C4-2B (cell line): ENCODE results near the gene IGSF5.

Experiments used
- H3K27ac ChIP-seq: fragments of 450-650 bp; 2 replicates; pipeline ENCODE4 v1.5.1; 2017
- CTCF ChIP-seq: fragments of 450-650 bp; conservative IDR thresholded peaks from 2 replicates; pipeline ENCODE4 v1.5.1; 2017; ENCODE audit warnings: mild to moderate bottlenecking
- ZFX ChIP-seq: fragments of 450-650 bp; IDR thresholded peaks from 2 replicates; pipeline ENCODE4 v1.6.1; 2017

The IGSF5 gene

GRCh38 chr21:39724944-39725343 is 20.0 kb upstream of the IGSF5 start:
- no peak overlapping the region for H3K27ac ChIP-seq

GRCh38 chr21:39726133-39726532 is 18.9 kb upstream of the IGSF5 start:
- H3K27ac ChIP-seq, result no peak overlapping the region
- TF ChIP-seq CTCF, result peak; percentile 28
- TF ChIP-seq ZFX, result no peak

More at GRCh38 chr21:39724944-39725343, 20.0 kb upstream of the IGSF5 start:
- TF ChIP-seq ZFX, result no peak
- TF ChIP-seq CTCF, result no peak

GRCh38 chr21:39727401-39728120 is 17.4 kb upstream of the IGSF5 start:
- no peak overlapping the region for H3K27ac ChIP-seq
- TF ChIP-seq CTCF (no peak), ZFX (no peak)

- TF ChIP-seq CTCF, result no peak
- no peak for TF ChIP-seq ZFX
Measured at GRCh38 chr21:39728341-39728740, 16.6 kb upstream of the IGSF5 start.

GRCh38 chr21:39730418-39731157 is 14.4 kb upstream of the IGSF5 start:
- no peak overlapping the region for H3K27ac ChIP-seq
- TF ChIP-seq ZFX, result no peak
- no peak for TF ChIP-seq CTCF

More at GRCh38 chr21:39728341-39728740, 16.6 kb upstream of the IGSF5 start:
- H3K27ac ChIP-seq, result no peak overlapping the region

GRCh38 chr21:39736716-39737115 is 8.3 kb upstream of the IGSF5 start:
- H3K27ac ChIP-seq, result no peak overlapping the region
- TF ChIP-seq CTCF, result no peak
- no peak for TF ChIP-seq ZFX

GRCh38 chr21:39737376-39738000 is 7.5 kb upstream of the IGSF5 start:
- no peak for TF ChIP-seq CTCF
- no peak for TF ChIP-seq ZFX
- no peak overlapping the region for H3K27ac ChIP-seq
